Amniotic epithelial cell (primary cell): ENCODE results near the gene GATA3.

Source experiments
- DNase-seq: peaks from one replicate; pipeline ENCODE4 v3.0.0-alpha.2; 2010; ENCODE audit warnings: low read depth

GATA3 gene

DNA sequence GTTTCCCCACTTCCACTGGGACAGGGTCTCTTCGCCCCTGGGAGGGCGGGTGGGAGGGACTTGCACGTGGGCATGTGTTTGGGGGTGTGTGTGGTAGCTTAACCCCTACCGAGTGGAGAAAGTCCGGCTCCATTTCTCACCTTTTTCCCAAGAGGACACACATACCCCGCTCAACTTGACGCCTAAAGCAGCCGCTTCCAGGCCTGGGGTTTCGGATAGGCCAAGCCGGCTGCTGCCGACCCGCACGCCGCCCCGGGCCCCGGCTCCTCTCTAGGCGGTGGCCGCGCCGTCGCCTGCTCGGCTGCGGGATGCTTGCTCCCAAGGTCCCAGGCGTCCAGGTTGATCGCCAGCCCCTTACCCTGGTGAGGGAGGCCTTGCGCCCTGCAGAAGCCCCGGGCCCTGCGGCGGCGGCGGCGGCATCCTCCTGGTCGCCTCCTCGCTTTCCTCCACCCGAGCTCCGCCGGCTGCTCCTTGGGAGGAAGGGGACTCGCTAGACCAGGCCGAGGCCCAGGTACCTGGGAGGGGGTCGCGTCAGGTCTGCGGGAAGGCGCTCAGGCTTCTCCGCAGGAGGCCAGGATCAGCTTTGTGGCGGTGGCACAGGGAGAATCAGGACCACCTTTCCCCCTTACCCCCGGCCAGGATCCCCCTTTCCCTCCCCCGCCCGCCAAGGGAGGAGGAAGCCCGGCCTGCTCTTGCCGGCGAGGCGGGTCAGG, 3.2 kb upstream of the GATA3 start:
- no peak for DNase-seq

DNA sequence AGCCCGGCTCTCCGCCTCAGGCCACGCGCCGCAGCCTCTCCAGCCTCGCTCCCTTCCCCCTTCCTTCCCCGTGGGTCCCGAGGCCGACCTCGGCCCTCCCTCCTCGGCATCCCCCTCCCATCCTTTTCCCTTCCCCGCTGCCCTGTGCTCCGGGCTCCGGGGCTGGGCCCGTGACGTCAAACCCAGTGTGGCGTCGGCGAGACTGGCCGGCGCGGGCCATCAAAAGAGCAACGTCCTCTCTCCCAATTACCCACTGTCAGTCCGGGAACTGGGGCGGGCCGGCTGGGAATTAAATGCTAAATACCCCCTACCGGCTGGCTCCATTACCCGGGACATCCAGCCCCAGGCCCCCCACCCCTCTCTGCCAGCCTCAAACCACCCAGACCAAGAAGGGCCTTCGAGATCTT, 2.6 kb upstream of the GATA3 start:
- DNase-seq, result no peak

DNA sequence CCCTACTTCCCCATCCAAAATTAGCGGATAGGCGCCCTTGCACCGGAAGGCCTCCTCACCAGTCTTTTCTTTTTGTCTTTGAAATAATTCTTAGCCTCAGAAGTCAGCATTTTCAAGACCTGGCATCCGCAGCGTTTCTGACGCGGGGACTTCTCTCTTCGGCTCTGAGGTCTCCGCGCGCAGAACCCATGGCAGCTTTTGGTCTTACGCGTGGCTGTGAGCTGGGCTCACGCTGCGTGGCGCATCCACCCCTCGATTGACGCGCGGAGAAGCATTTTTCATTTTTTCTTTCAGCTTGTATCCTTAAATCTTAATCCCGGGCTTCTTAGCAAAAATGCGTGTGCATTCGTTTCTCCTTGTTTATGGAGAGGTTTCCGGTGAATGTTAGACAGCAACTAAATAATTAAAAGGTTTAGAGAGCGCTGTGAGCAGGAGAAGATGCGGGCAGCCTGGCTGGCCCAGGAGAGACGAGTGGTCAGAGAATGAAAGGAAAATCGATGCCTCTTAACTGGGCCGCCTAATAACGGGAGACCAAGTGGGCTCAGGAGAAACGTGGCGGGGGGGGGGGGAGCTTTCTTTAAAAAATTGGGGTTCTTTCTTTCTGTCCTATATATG, 2.0 kb upstream of the GATA3 start:
- no peak for DNase-seq

DNA sequence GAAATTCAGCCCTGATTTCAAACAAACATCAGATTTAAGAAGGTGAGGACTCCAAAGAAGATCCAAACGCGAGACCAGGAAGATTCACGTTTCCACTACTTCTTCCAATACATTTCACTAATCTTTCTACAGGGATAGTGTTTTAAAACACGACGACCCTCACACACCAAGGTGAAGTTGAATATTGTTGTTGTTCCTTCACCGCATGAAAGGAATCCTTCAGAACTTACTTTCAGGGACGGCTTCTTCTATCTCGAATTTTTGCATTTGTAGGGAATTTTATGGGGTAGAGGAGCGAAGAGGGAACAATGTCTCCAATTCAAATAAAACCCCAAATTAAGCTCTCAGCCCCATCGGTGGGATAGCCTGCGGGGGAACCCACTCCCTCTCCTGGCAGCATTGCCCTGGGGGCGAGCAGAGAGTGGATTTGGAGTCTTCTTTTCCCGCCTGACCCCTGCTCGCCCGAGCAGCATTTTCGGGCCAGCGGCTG, 1.5 kb upstream of the GATA3 start:
- no peak for DNase-seq

DNA sequence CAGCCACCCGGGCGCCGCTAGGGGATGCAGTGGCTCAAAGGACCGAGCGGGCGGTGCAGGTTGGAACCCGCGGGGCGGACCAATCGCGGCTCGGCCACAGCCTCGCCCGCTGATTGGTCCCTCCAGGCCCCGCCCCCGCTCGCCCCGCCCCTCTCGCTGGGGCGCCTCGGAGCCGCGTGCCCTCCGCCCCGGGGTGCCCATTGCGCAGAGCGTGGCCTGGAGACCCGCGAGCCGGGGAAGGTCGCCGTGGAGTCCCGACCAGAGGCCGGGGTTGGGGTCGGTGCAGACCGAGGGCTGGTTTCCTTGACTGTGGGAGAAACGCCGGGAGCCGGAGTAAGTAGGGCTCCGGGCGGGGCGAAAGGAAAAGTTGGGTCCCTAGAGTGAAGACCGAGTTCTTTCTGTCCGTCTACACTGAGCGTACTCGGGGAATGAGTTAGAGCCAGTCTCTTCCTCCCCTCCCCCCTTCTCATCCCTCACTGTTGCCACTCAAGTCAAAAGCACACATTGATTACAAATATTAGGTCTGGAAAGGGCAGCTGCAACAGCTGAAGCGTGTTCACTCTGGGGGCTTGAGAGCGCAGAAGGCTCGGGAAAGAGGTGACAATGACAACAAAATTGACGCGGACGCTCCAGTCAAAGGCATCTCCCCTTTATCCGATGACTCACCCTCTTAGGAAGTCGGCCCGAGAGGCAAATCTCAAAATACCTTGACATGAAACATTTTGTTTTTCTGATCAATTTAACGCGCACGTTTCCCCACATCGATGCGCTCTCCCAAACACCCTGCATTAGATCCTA, 843 bp upstream of the GATA3 start:
- peak; percentile 83 for DNase-seq

DNA sequence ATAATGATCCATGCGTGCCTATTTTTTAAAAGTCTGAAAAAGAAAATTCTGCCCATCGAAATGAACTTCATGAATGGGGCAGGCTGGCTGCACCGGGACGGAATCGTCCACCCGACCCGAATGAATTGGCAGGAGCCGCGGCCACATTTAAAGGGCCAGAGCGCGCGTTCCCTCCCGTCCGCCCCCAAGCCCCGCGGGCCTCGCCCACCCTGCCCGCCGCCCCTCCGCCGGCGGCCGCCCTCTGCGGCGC, 319 bp upstream of the GATA3 start:
- peak; percentile 60 for DNase-seq

DNA sequence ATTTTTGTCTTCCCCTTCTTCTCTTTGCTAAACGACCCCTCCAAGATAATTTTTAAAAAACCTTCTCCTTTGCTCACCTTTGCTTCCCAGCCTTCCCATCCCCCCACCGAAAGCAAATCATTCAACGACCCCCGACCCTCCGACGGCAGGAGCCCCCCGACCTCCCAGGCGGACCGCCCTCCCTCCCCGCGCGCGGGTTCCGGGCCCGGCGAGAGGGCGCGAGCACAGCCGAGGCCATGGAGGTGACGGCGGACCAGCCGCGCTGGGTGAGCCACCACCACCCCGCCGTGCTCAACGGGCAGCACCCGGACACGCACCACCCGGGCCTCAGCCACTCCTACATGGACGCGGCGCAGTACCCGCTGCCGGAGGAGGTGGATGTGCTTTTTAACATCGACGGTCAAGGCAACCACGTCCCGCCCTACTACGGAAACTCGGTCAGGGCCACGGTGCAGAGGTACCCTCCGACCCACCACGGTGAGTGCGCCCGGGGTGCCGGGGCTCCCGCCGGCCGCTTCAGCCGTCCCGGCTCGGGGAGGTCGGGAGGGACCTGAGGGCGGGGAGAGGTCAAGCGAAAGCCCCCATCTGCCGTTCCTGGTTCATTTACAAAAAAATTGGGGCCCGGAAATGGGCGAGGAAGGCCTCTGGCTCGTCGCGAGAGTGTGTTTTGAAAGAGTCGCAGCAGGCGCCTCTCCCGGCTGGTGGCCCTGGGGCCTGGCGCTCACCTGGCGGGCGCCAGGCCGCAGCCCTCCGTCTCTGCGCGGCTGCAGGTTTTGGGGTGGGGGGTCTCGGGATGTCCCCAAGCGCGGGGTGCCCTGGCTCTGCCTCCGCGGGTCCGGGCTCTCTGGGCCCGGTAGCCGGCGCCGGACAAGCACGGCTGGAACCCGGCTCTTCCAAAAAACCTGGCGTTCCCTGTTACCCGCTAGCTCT, 1.2 kb downstream of the GATA3 start:
- no peak for DNase-seq

DNA sequence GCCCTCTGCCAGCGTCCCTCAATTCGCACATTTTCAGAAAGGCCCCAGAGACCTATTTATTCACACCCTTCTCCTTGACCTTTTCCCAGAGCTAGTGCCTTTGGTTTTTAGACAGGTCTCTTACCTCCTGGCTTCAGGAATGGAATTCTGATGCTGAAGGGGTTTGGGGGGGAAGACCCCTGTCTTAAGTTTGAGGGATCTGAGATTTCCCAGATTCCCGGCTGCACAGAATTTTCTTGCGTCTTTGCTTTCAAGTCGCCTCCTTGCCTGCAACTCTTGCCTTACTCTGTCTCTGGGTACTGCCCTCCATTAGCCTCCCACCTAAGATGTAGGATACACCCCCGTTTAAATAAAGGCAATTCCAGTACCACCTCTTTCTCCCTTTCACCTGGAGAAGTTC, 1.9 kb downstream of the GATA3 start:
- DNase-seq, result no peak

DNA sequence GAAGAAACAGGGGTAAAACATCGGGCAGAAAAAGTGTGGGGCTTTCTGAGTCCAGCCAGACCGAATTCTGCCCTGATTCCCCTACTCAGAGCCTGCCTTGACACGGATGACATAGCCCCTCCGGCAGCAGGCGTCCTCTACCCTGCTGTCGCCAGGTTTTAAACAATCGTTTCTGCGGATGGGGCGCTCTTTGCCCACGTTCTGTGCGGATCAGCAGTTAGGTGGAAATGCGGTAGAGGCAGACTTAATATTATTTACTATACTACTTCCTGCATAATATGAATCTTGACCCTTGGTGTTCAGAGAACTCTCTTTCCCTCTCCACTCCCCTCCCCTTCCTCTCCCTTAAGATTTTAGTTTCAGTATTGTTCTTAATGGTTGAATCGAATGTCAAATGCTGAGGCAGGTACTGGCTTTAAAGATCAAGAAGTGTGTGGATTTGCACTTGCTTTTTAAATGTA, 2.4 kb downstream of the GATA3 start:
- no peak for DNase-seq

DNA sequence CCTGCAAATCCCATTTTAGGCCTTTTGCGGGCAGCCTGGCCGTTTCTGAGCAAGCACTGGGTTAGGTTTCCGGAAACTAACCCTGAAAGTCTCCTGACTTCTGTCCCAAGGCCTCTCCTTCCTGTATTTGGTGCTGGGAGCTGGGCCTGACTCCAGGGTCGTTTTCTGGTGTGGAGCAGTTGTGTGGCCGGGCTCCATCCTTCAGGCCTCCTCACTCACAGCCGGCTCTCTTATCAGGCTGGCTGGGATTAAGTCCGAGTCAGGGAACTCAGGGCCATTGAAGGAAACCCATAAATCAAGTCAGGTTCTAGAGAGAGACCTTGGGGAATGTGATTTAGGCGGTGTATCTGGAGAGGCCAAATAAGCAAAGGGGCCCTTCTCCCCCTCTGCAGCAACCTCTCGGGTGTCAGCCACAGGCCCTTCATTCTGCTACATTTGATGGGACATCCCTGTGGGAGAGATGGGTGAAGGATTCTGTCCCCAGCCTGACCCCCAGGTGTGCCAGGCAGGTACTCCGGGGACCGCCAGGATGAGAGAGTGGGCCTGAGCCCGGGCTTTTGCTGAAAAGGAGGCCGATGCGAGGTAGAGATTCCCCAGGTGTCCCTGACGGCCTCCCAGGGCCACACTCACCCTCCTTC, 3.3 kb downstream of the GATA3 start:
- peak; percentile 71 for DNase-seq

DNA sequence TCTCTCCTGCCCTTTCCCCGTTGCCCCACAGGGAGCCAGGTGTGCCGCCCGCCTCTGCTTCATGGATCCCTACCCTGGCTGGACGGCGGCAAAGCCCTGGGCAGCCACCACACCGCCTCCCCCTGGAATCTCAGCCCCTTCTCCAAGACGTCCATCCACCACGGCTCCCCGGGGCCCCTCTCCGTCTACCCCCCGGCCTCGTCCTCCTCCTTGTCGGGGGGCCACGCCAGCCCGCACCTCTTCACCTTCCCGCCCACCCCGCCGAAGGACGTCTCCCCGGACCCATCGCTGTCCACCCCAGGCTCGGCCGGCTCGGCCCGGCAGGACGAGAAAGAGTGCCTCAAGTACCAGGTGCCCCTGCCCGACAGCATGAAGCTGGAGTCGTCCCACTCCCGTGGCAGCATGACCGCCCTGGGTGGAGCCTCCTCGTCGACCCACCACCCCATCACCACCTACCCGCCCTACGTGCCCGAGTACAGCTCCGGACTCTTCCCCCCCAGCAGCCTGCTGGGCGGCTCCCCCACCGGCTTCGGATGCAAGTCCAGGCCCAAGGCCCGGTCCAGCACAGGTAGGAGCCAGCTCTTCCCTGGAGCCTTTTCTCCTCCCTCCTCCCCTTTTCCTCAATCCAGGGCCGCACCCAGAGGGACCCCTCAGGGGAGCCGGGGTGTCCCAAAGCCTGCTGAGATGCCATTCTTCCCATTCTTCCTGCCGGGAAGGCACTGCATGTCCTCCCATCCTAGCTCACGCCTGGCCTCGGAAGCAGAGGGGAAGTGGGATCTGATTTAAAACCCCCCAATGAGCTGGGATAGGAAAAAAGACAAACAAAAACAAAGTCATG, 4.0 kb downstream of the GATA3 start:
- DNase-seq, result no peak

DNA sequence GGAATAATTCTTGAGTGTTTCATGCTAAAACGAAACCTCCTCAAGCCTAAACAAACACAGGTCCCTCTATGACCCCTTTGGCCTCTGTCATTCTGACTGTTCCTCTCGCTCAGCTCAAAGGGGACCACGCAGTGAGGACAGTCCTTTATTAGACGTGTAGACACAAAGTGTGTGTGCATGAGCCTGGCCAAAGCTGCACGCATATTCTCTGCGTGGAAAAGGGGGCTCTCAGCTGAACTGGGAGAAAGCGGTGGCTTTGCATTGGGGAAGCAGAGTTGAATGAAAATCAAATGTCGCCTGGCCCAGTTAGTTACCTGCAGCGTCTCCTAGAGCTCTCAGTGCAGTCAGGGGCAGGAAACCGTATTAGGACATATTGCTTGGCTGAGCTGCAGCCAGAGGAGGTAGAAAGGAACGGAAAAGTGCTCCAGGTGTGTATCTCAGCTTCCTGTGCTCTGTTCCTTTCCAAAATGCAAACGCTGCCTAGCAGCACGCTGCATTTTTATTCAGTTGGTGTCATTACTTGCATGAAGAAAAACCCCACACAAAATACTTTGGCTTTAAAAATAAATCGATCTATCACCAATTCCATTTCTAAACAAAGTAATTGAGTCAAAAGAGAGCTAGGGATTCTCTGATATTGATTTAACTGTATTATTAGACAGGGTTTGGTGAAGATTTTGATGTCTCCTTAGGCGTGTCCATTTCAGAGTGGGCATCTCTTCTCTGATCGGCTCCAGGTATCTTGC, 4.9 kb downstream of the GATA3 start:
- no peak for DNase-seq

DNA sequence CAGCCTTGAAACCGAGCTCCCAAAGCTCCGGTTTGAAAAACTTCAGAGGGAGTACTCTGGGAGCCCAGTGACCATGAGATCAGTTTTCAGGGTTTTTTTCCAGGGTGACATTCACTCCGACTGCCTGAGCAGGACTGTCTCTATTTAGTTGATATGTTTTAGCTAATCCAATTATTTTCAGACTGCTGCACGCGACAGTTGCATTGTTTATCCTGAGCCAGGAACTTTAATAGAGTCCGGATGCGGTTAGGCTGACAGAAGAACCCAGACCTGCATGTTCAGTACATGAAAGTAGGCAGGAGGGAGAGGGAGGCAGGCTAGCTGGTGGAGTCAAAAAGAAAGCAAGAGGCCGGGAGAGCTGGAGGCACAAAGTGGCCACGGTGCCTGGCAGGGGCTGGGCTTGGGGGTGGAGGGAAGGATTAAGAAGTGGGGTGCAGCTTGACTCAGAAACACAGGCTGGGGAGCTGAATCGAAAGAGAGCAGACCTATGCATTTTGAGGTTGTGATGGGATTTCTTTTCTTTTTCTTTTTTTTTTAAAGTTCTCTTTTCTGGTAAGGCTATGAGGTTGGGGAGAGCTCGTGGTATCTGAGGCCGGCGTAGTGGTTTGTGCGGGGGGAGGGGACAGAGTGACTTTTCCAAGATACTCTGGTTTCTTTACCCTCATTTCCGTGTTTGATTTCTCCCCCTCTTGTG, 5.7 kb downstream of the GATA3 start:
- DNase-seq, result peak; percentile 25

DNA sequence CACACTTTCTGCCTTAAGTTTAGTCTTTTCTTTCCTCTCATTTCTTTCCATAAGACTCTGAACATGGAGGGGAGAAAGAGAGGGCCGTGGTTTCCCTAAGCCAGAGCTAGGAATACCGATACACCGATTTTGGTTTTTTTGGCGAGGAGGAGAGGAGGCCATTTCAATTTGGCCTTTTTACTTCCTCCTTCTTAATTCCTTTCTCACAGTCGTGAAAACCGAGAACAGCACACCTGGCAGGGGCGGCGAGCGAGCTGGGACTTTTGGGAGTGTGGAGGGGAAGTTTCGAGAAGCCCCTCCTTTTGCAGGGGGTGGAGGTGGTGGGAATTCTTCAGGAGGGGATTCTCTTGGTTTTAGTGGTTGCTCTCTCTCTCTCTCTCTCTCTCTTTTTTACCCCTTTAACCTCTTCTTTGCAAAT, 6.2 kb downstream of the GATA3 start:
- no peak for DNase-seq

DNA sequence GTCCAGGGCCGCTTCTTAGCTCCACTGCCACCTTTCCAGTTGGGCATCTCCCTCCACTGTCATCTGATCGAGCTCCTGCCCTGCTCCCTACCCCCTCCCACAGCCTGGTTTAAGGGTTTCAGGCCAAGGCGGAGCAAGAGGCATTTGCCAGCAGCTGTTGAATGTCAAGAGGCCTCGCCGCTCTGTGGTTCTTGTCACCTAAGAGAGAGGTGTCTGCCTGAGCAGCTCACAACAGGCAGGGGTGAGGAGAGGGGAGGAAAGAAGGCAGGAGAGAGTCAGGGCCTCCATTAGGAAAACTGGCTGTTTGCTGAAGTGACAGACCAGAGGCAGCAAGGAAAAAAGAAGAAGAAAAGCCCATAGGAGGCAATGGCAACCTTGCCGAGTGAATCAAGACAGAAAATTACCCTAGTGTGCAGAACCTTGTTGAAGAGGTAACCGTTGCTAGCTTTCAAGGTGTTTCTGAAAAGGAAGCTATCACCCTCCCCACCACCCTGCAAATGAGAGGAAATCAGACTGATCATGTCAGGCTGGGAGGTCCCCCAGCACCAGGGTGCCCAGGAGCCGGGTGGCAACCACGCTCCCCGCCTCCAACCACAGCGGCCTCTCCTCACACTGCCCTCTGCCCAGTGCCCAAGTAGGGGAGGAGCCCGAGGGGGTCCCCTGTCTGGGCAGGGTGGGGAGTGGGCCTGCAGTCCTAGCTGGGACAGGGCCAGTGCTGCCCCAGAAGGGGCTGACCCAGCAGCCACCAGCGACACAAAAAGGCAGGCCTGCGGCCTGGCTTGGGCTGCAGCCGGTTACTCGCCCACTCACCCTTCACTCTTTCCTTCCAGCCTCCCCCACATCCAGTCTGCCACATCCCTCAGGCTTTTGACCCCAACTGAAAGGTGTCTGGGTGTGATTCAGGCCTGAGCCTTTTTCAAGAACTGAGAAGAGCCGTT, 7.1 kb downstream of the GATA3 start:
- DNase-seq, result peak; percentile 50

DNA sequence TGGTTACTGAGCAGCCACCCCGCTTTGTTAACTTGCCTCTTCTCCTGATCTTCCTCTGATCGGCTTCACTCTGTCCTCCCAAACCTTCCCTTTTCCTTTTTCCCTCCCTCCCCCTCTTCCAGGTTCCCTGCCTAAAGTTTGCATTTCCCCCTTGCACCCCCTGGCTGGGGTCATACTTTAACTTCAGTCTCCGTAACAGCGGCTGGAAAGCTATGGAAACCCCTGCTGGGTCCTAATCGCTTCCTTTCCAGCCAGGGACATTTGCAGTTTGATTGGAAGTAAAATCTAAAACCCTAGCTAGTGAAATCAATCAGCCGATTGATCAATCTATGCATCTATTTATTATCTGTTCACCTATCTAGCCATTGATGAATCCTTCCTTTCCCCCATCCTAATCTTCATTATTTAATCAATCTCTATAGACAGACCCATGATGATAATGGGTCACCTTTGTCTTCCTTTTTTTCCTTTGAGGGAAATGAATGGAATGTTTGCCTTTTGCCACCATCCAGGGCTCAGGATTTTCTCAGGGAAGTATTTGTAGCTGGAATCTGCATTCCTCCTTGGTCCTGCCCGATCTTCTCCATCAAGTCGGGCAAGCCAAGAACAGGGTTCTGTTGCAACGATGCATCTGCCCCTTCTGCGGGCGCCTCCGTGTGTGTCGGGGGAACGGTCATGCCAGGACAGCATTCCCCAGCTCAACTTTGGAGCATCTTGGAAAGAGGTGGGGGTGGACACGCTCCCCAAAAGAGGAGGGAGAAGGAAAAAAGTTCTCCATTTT, 8.8 kb downstream of the GATA3 start:
- no peak for DNase-seq

DNA sequence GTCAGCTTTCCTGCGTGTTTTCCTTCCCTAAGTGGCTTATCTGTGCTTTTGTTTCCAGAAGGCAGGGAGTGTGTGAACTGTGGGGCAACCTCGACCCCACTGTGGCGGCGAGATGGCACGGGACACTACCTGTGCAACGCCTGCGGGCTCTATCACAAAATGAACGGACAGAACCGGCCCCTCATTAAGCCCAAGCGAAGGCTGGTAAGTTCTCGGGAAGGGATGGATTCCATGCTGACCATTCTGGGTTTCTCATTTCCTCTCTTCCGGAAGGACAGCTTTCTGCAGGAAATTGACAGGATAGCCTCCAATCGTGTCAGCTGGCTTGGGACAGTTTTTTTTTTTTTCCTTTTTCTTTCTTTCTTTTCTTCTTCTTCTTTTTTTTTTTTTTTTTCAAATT, 9.4 kb downstream of the GATA3 start:
- no peak for DNase-seq
